Naive B cell (primary cell): Measurements from ENCODE around the gene CAMKK1. TPM values are rescaled to one million over a fixed set of nuclear protein-coding genes. Genes with fewer than 3 reads are reported as not detected.
A peak's percentile ranks its signal among the peaks of the same experiment; 100 is the strongest.

Source experiments
- ATAC-seq, 2 donors: fragments of 150-1000 bp; cut with Tn5 transposase; 2 replicates each; pipeline ENCODE4 v1.10.0; 2021; ENCODE audit warnings: low read depth in 2 of 2, mild to moderate bottlenecking in 2 of 2, moderate library complexity in 2 of 2
- DNase-seq: peaks from one replicate; pipeline ENCODE4 v3.0.0; 2022
- H3K27ac Mint-ChIP-seq, 6 donors: one replicate each; pipeline ENCODE4 v1.8.0; 2020 to 2022; ENCODE audit warnings: mild to moderate bottlenecking in 6 of 6, mixed read lengths in 6 of 6, moderate library complexity in 5 of 6, inconsistent platforms in 2 of 6
- H3K27me3 Mint-ChIP-seq, 3 donors: one replicate each; pipeline ENCODE4 v1.8.0; 2021 to 2022; ENCODE audit warnings: mixed read lengths in 3 of 3, mild to moderate bottlenecking in 1 of 3
- H3K36me3 Mint-ChIP-seq, 2 donors: one replicate each; pipeline ENCODE4 v1.8.0; 2020 to 2022; ENCODE audit warnings: mixed read lengths in 2 of 2, inconsistent platforms in 1 of 2, mild to moderate bottlenecking in 1 of 2
- H3K4me1 Mint-ChIP-seq, 3 donors: one replicate each; pipeline ENCODE4 v1.8.0; 2020 to 2022; ENCODE audit warnings: mixed read lengths in 3 of 3, inconsistent platforms in 1 of 3, mild to moderate bottlenecking in 1 of 3, moderate library complexity in 1 of 3
- H3K4me3 Mint-ChIP-seq, 8 donors: one replicate each; pipeline ENCODE4 v1.8.0; 2020 to 2022; ENCODE audit warnings: mild to moderate bottlenecking in 8 of 8, mixed read lengths in 8 of 8, moderate library complexity in 8 of 8, inconsistent platforms in 2 of 8
- H3K9me3 Mint-ChIP-seq, 7 donors: one replicate each; pipeline ENCODE4 v1.8.0; 2020 to 2022; ENCODE audit warnings: mixed read lengths in 7 of 7, mild to moderate bottlenecking in 5 of 7, inconsistent platforms in 2 of 7, moderate library complexity in 1 of 7
- polyA plus RNA-seq, 6 donors: library from polyadenylated mRNA; unstranded; fragments of 300-500 nt; fragmentation: Illumina TruSeq; gene quantifications; one replicate each; pipeline ENCODE4 v1.2.3, GENCODE V29; 2021; ENCODE audit warnings: low read depth in 6 of 6

Gene CAMKK1
- polyA plus RNA-seq, 6 donors from 2014 or later: 0.69 to 1.4 (median 1.1) TPM

DNA sequence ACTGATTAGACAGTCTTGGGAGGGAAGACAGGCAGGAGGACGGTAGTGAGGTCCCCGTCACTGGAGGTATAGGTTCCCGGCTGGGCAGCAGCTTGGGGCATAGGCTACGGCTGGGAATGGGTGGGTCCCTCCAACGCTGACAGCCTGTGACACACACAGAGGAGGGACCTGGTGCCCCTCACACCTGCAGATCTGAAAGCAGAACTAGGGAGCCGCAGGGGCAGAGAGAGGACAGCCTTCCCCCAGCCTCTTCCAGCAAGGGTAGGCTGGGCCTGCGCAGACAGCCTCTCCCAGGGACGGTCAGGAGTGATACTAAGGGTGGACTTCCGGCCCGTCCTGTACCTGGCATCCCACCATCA is 21.4 kb upstream of the CAMKK1 start:
- Mint-ChIP-seq H3K27ac (peak overlapping the region; percentile 100), H3K36me3 (no peaks in the 10 kb centered on the region), H3K27me3 (no peaks in the 10 kb centered on the region), H3K9me3 (no peaks in the 10 kb centered on the region), H3K4me1 (peaks cover 66 to 91% (median 78%) of the 10 kb centered on the region in 3 donors), H3K4me3 (peak overlapping the region; percentile 88 to 97 (median 95))
- ATAC-seq (peak; percentile 61 to 64), DNase-seq (peak; percentile 93)

GRCh38 chr17:3913531-3914311 is 20.9 kb upstream of the CAMKK1 start:
- no peaks in the 10 kb centered on the region for H3K36me3 Mint-ChIP-seq
- no peaks in the 10 kb centered on the region for H3K9me3 Mint-ChIP-seq
- no peaks in the 10 kb centered on the region for H3K27me3 Mint-ChIP-seq
- H3K4me1 Mint-ChIP-seq: peaks cover 68 to 93% (median 82%) of the 10 kb centered on the region in 3 donors
- peak overlapping the region; percentile 88 to 97 (median 95) for H3K4me3 Mint-ChIP-seq
- DNase-seq (peak; percentile 88), ATAC-seq (peak; percentile 45)
- H3K27ac Mint-ChIP-seq: peak overlapping the region; percentile 100

GRCh38 chr17:3912827-3913226 is 20.0 kb upstream of the CAMKK1 start:
- DNase-seq (no peak), ATAC-seq (no peak)
- H3K36me3 Mint-ChIP-seq: no peaks in the 10 kb centered on the region
- peaks cover 70 to 94% (median 91%) of the 10 kb centered on the region in 3 donors for H3K4me1 Mint-ChIP-seq
- H3K9me3 Mint-ChIP-seq: no peaks in the 10 kb centered on the region
- H3K4me3 Mint-ChIP-seq: peak overlapping the region; percentile 42 to 96 (median 66)
- no peaks in the 10 kb centered on the region for H3K27me3 Mint-ChIP-seq
- H3K27ac Mint-ChIP-seq: peak overlapping the region; percentile 100

DNA sequence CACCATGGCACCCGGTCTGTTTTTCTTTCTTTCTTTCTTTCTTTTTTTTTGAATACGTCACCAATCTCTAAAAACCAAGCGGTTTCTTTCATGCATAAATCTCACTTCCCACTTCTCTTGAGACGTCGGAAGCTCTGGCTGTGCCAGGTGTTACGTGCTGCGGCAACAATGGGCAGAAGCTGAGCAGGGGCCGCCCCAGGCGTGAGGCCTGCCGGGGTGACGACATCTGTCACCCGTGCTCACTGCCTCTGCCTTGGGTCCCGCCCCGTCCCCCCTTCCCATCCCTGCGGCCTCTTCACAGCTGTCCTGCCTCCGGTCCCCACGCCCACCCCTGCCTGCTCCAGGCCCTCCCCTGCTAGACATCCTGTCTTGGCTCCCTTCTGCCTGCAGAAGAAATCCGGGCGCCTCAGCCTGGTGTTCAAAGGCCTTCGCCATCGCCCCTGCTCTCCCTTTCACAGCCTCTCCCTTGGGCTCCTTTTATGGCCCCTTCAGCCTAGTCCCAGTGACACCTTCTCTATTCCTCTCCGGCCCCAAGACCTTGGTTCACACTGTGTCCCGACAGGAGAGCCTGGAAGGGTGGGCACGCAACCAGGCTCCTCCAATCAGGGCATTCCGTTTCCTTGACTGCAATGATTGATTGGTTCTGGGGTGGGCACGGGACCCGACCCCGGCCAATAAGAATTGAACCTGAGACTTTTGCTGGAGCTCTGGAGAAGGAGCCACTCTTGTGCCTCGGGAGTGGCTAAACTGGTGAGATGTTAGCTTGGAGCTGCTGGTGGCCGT is 18.6 kb upstream of the CAMKK1 start:
- Mint-ChIP-seq H3K9me3 (no peaks in the 10 kb centered on the region), H3K4me1 (peaks cover 63 to 88% (median 82%) of the 10 kb centered on the region in 3 donors), H3K27ac (peak overlapping the region; percentile 100), H3K36me3 (no peaks in the 10 kb centered on the region), H3K4me3 (peak overlapping the region; percentile 54 to 87 (median 79)), H3K27me3 (no peaks in the 10 kb centered on the region)
- DNase-seq: peak; percentile 94
- ATAC-seq: peak; percentile 69

GRCh38 chr17:3910420-3911270 is 17.8 kb upstream of the CAMKK1 start:
- Mint-ChIP-seq H3K4me3 (peak overlapping the region; percentile 54 to 87 (median 79)), H3K27me3 (no peaks in the 10 kb centered on the region), H3K36me3 (no peaks in the 10 kb centered on the region), H3K4me1 (peaks cover 57 to 84% (median 74%) of the 10 kb centered on the region in 3 donors), H3K9me3 (no peaks in the 10 kb centered on the region), H3K27ac (peak overlapping the region; percentile 100)
- no peak for DNase-seq
- ATAC-seq: no peak

DNA sequence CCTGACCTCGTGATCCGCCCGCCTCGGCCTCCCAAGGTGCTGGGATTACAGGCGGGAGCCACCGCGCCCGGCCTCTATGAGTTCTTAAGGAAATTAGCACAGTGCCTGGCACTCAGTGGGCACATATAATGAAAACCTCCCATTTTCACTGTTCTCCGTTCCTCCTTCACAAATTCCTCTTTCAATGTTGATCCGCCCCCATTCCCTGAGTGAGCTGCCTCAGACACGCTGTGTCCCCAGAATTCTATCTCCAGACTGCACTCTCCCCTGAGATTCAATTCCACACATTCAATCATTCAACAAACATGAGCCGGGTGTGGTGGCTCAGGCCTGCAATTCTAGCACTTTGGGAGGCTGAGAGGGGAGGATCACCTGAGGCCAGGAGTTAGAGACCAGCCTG is 16.4 kb upstream of the CAMKK1 start:
- peak overlapping the region; percentile 100 for H3K27ac Mint-ChIP-seq

DNA sequence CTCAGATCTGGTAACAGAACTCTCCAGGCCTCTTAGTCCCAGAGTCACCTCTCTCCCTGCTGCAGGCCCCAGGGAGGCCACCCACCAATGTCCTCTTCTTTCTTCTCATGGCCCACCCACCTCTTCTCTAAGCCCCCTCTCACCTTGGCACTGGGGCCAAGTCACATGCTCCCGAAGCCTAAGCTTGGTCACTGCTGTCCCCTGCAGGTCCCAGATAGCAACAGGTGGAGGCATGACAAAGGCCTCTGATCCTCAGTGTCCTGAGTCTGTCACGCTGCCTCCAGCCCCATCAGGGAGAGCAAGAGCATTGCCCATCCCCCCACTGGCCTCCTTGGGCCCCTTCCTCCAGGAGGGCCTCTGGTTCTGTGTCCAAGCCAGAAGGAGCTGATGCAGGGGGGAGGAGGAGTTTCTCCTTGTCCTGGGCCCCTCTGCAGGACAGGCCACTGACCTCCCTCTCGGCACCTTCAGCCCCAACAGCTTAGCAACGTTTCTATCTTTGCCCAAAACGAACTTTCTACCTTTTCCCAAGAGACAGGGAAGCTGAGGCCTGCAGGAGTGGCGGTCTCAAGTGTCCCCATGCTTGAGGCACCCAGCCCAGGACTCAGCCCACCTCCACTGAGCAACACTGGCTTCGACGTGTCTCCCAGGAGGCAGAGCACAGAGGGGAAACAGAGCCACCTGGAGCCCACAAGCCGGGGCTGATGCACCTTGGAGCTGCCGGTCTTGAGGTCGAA is 14.8 kb upstream of the CAMKK1 start:
- Mint-ChIP-seq H3K36me3 (no peaks in the 10 kb centered on the region), H3K9me3 (no peaks in the 10 kb centered on the region), H3K27me3 (no peaks in the 10 kb centered on the region), H3K4me1 (peaks cover 36 to 68% (median 66%) of the 10 kb centered on the region in 3 donors), H3K4me3 (peak overlapping the region in 3 of 8 donors; percentile 45 to 75 (median 47)), H3K27ac (peak overlapping the region; percentile 75 to 100 (median 86))
- DNase-seq (no peak), ATAC-seq (no peak)

More for the DNA sequence above, 16.4 kb upstream of the CAMKK1 start:
- no peaks in the 10 kb centered on the region for H3K27me3 Mint-ChIP-seq
- H3K4me1 Mint-ChIP-seq: peaks cover 48 to 79% (median 74%) of the 10 kb centered on the region in 3 donors
- no peak for ATAC-seq
- no peaks in the 10 kb centered on the region for H3K9me3 Mint-ChIP-seq
- H3K36me3 Mint-ChIP-seq: no peaks in the 10 kb centered on the region
- DNase-seq: no peak
- H3K4me3 Mint-ChIP-seq: peak overlapping the region in 3 of 8 donors; percentile 13 to 53 (median 42)

DNA sequence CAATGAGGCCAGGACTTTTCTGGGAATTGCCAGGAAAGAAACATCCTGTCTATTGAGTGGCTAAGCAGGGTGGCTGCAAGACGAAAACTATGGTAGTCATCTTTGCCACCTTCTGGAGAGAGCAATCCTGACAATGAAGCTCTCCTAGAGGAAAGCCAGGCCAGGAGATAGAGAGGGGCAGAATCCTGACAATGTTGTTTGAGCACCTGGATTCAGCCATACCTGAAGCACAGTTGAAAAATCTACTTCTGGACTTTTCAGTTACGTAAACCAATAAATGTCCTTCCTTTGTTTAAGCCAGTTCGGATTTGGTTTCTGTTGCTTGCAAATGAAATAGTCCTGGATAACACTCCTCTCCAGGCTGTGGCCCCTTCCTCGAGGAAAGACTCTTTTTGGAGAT is 14.0 kb upstream of the CAMKK1 start:
- Mint-ChIP-seq H3K9me3 (no peaks in the 10 kb centered on the region), H3K36me3 (no peaks in the 10 kb centered on the region)

GRCh38 chr17:3905017-3905520 is 12.2 kb upstream of the CAMKK1 start:
- peak overlapping the region in 2 of 8 donors; percentile 29 to 59 for H3K4me3 Mint-ChIP-seq
- DNase-seq: peak; percentile 41
- no peaks in the 10 kb centered on the region for H3K27me3 Mint-ChIP-seq
- peak overlapping the region in 5 of 6 donors; percentile 72 to 90 (median 84) for H3K27ac Mint-ChIP-seq
- peaks cover 19 to 42% (median 40%) of the 10 kb centered on the region in 3 donors for H3K4me1 Mint-ChIP-seq
- H3K36me3 Mint-ChIP-seq: no peaks in the 10 kb centered on the region
- H3K9me3 Mint-ChIP-seq: no peaks in the 10 kb centered on the region
- ATAC-seq: peak; percentile 48 to 64

More for the DNA sequence above, 14.0 kb upstream of the CAMKK1 start:
- Mint-ChIP-seq H3K4me3 (peak overlapping the region in 1 of 8 donors; percentile 35), H3K27me3 (no peaks in the 10 kb centered on the region), H3K4me1 (peaks cover 32 to 61% (median 58%) of the 10 kb centered on the region in 3 donors), H3K27ac (peak overlapping the region in 3 of 6 donors; percentile 67 to 100 (median 86))
- DNase-seq: no peak
- ATAC-seq: no peak

GRCh38 chr17:3904501-3904900 is 11.6 kb upstream of the CAMKK1 start:
- no peaks in the 10 kb centered on the region for H3K27me3 Mint-ChIP-seq
- peak overlapping the region in 5 of 8 donors; percentile 41 to 70 (median 56) for H3K4me3 Mint-ChIP-seq
- H3K4me1 Mint-ChIP-seq: peaks cover 14 to 39% (median 36%) of the 10 kb centered on the region in 3 donors
- H3K27ac Mint-ChIP-seq: peak overlapping the region; percentile 36 to 90 (median 76)
- no peaks in the 10 kb centered on the region for H3K9me3 Mint-ChIP-seq
- DNase-seq: peak; percentile 46
- peak; percentile 69 to 78 for ATAC-seq
- no peaks in the 10 kb centered on the region for H3K36me3 Mint-ChIP-seq

DNA sequence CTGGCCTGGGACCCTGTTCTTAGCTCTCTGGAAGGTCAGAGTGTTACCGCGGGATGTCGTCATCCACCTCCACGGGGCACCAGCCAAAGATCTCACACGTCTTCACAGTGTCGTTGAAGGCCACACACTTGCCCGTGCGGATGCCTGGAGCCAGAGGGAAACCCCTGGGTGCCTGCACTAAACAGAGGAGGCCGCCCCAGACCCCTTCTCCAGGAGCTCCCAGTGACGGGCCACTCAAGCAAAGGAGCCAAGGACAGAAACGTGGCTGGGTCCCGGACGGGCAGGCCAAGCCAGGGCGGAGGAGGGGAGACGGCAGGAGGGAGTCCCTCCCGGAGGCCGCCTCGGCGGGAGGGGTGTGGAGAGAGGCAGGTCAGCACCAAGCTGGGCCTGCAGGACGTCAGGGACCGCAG is 11.0 kb upstream of the CAMKK1 start:
- peak overlapping the region in 3 of 8 donors; percentile 5 to 47 (median 40) for H3K4me3 Mint-ChIP-seq
- H3K9me3 Mint-ChIP-seq: no peaks in the 10 kb centered on the region
- H3K36me3 Mint-ChIP-seq: no peaks in the 10 kb centered on the region
- peaks cover 10 to 34% (median 30%) of the 10 kb centered on the region in 3 donors for H3K4me1 Mint-ChIP-seq
- DNase-seq (no peak), ATAC-seq (no peak)
- no peaks in the 10 kb centered on the region for H3K27me3 Mint-ChIP-seq
- H3K27ac Mint-ChIP-seq: peak overlapping the region in 2 of 6 donors; percentile 83 to 90
